NT2/D1 (cell line): ENCODE data around the gene PDLIM7.

Source experiments
- DNase-seq: peaks from one replicate; pipeline ENCODE4 v3.0.0-alpha.2; 2011; ENCODE audit warnings: low read depth, low spot score
- H3K27me3 ChIP-seq: 2 replicates; pipeline ENCODE4 v1.6.0; 2011; ENCODE audit warnings: mild to moderate bottlenecking; ENCODE audit not compliant: insufficient read length, insufficient read depth
- H3K36me3 ChIP-seq: 2 replicates; pipeline ENCODE4 v1.6.1; 2011; ENCODE audit warnings: mild to moderate bottlenecking, low read length, mixed read lengths; ENCODE audit not compliant: insufficient read depth, insufficient read length
- H3K4me1 ChIP-seq: 2 replicates; pipeline ENCODE4 v1.5.1; 2011; ENCODE audit not compliant: insufficient read depth, insufficient read length
- H3K4me3 ChIP-seq: 2 replicates; pipeline ENCODE4 v1.5.1; 2011; ENCODE audit warnings: low read depth; ENCODE audit not compliant: insufficient read length
- H3K9ac ChIP-seq: 2 replicates; pipeline ENCODE4 v1.6.0; 2011; ENCODE audit warnings: low read depth; ENCODE audit not compliant: insufficient read length
- H3K9me3 ChIP-seq: 2 replicates; pipeline ENCODE4 v1.5.1; 2011; ENCODE audit warnings: mild to moderate bottlenecking, low read length; ENCODE audit not compliant: insufficient read depth
- SUZ12 ChIP-seq: IDR thresholded peaks from 2 replicates; pipeline ENCODE4 v1.6.1; 2011; ENCODE audit not compliant: insufficient read length, insufficient read depth; ENCODE audit errors: extremely low read depth
- YY1 ChIP-seq: IDR thresholded peaks from 2 replicates; pipeline ENCODE4 v1.6.1; 2011; ENCODE audit not compliant: insufficient read length, insufficient read depth
- ZNF274 ChIP-seq: IDR thresholded peaks from 2 replicates; pipeline ENCODE4 v1.6.1; 2011; ENCODE audit warnings: mild to moderate bottlenecking, low read depth, low read length

The PDLIM7 gene

GRCh38 chr5:177496727-177497291 is 595 bp downstream of the PDLIM7 start:
- H3K36me3 ChIP-seq, result peaks cover 44% of the 10 kb centered on the region
- TF ChIP-seq SUZ12 (no peak), YY1 (no peak), ZNF274 (no peak)
- peak; percentile 85 for DNase-seq

GRCh38 chr5:177496070-177496726 is 1.2 kb downstream of the PDLIM7 start:
- H3K4me3 ChIP-seq, result peak overlapping the region; percentile 67
- H3K9ac ChIP-seq, result peak overlapping the region; percentile 98
- peaks cover 11% of the 10 kb centered on the region for H3K27me3 ChIP-seq
- no peak for TF ChIP-seq ZNF274
- TF ChIP-seq SUZ12, result no peak
- no peak for TF ChIP-seq YY1
- H3K9me3 ChIP-seq, result no peaks in the 10 kb centered on the region
- peaks cover 45% of the 10 kb centered on the region for H3K4me1 ChIP-seq
- H3K36me3 ChIP-seq, result peaks cover 49% of the 10 kb centered on the region
- DNase-seq, result no peak

More at GRCh38 chr5:177496727-177497291, 595 bp downstream of the PDLIM7 start:
- H3K4me3 ChIP-seq, result peak overlapping the region; percentile 85
- peak overlapping the region; percentile 98 for H3K9ac ChIP-seq
- peaks cover 11% of the 10 kb centered on the region for H3K27me3 ChIP-seq
- H3K4me1 ChIP-seq, result peaks cover 46% of the 10 kb centered on the region
- no peaks in the 10 kb centered on the region for H3K9me3 ChIP-seq

DNA sequence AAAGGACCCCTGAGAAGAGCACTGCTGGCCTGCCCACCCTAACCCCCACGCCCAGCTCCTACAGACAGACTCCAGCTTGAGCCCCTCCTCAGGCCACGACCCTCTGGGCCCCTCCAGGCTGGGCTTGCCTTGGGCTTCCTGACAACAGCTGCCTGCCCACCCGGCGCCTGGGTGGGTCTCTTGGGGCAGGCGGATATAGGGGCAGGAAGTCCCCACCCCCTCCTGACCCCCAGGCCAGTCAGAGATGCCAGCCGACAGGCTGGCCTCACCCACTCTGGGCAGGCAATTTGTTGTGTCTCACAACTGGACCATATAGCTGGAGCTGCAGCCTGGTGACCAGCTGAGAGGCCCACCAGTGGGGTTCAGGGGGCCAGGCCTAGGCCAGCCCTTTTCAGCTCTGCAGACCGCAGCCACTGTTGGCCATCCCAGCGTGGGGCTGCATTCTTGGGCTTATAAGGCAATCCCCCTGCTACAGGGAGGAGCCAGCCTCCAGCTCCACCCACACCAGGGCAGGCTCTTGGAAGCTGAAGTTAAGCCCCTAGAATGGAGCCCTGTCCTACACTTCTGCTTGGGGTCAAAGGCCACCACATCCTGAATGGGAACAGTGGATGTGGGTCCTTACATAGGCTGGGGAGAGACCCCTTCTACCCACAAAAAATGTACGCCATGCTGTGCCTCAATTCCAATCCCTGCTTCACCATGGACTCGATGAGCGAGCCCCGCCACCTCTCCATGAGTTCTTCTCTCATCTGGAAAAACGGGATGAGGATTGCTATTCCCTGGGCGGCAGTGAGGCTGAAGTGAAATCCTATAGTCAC is 2.0 kb downstream of the PDLIM7 start:
- Histone ChIP-seq H3K27me3 (peaks cover 11% of the 10 kb centered on the region), H3K4me1 (peaks cover 52% of the 10 kb centered on the region), H3K9ac (peak overlapping the region; percentile 98), H3K9me3 (no peaks in the 10 kb centered on the region), H3K4me3 (peak overlapping the region; percentile 67), H3K36me3 (peaks cover 57% of the 10 kb centered on the region)
- DNase-seq, result peak; percentile 90
- no peak for TF ChIP-seq YY1
- no peak for TF ChIP-seq SUZ12
- no peak for TF ChIP-seq ZNF274

DNA sequence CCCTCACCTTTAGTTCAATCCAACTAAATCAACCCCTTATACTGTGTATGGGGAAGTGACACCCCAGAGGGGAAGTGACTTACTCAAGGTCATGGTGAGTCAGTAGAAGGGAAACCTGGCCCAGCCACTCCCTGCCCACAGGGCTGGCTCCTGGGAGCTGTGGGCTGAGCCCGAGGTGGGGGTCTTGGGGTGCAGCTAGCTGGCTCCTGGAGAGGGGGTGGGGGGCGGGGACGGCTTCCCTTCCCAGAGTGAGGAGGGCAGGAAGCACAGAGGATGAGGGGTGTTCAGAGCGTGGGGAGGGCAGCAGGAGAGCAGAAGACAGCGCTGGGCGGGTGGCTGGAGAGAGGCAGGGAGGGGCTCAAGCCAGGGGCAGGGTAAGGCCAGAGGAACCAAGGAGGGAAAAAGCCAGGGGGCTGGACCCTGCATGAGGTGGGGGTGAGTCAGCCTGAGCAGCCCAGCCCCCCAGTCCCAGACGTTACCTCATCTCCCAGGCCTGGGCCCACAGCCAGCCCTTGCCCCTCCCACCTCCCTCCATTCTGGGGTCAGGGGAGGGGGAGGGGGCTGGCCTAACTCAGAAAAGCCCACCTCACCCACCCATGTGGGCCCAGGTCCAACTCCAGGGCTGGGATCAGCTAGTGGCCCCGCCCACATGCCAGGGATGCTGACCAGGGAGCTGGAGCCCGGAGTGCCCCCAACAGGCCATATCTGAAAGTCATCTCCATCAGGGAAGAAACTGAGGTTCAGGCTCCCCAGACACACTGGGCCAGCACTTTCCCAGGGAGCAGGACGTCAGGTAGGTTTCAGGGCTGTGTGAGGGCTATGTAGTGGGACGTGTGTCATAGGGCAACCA is 2.8 kb downstream of the PDLIM7 start:
- H3K9me3 ChIP-seq, result no peaks in the 10 kb centered on the region
- no peak for TF ChIP-seq ZNF274
- TF ChIP-seq YY1, result no peak
- no peak for TF ChIP-seq SUZ12
- peaks cover 65% of the 10 kb centered on the region for H3K36me3 ChIP-seq
- peak overlapping the region; percentile 76 for H3K9ac ChIP-seq
- peak; percentile 75 for DNase-seq
- H3K4me1 ChIP-seq, result peaks cover 60% of the 10 kb centered on the region
- peak overlapping the region; percentile 67 for H3K4me3 ChIP-seq
- H3K27me3 ChIP-seq, result peaks cover 11% of the 10 kb centered on the region

DNA sequence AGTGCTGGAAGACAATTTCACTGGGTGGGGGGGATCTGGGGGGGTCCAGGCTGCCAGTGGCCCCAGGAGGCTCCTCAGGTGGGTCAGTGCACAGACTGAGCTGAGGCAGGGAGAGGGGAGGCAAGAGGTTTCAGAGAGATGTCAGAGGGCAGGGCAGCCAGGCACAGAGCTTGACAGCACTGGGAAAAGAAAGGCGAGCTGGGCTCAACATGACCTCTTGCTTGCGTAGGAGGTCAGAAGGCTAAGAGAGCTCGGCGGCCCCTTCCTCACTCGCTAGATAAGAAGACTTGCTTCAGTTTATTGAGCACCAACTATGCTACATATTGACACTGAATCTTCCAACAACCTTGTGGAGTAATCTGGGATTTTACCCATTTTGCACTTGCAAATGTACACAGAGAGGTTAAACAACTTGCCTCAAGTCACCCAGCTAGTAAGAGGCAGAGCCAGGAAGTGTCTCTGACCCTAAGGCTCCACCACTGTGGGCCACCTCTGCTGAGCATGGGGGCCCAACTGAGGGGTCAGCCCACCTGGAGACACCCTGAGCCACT is 3.5 kb downstream of the PDLIM7 start:
- peaks cover 9% of the 10 kb centered on the region for H3K27me3 ChIP-seq
- no peak for TF ChIP-seq ZNF274
- no peak for TF ChIP-seq SUZ12
- no peak for TF ChIP-seq YY1
- no peak for DNase-seq
- peak overlapping the region; percentile 29 for H3K9ac ChIP-seq
- no peak overlapping the region for H3K4me3 ChIP-seq
- H3K9me3 ChIP-seq, result no peaks in the 10 kb centered on the region
- peaks cover 67% of the 10 kb centered on the region for H3K4me1 ChIP-seq
- peaks cover 72% of the 10 kb centered on the region for H3K36me3 ChIP-seq

DNA sequence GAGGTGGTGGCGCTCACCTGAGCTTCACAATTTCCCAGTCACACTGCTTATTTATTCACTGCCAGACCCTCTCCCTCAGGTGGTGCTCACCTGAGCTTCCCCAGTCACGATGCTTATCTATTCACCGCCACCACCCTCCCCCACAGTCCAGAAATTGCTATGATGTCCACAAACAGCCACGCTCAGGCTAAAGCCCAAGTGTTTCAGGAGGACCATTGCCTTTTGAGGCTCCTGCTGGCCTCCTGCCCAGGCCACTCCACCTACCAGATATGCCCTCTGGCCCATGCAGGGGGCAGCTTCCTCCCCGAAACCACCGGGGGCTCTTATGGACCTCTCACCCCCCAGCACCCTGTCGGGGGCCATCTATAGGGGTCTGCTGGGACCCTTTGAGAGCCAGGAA is 4.6 kb downstream of the PDLIM7 start:
- Histone ChIP-seq H3K27me3 (no peaks in the 10 kb centered on the region), H3K9ac (peak overlapping the region; percentile 12), H3K9me3 (no peaks in the 10 kb centered on the region), H3K4me3 (no peak overlapping the region), H3K4me1 (peaks cover 61% of the 10 kb centered on the region), H3K36me3 (peaks cover 82% of the 10 kb centered on the region)
- TF ChIP-seq SUZ12 (no peak), ZNF274 (no peak), YY1 (no peak)
- no peak for DNase-seq
